HG02981 (cell line): ENCODE measurements around the gene PPP1R3D.
"Not testable (repeated sequence)": the region's sequence is repeated elsewhere in the genome, so short reads cannot be mapped to it uniquely, and the experiment has no call there.

Source experiments
- ATAC-seq: cut with Tn5 transposase; IDR thresholded peaks from one replicate; pipeline ENCODE4 v1.9.1; 2021; ENCODE audit warnings: mild to moderate bottlenecking, moderate library complexity; ENCODE audit not compliant: unreplicated experiment

The PPP1R3D gene

DNA sequence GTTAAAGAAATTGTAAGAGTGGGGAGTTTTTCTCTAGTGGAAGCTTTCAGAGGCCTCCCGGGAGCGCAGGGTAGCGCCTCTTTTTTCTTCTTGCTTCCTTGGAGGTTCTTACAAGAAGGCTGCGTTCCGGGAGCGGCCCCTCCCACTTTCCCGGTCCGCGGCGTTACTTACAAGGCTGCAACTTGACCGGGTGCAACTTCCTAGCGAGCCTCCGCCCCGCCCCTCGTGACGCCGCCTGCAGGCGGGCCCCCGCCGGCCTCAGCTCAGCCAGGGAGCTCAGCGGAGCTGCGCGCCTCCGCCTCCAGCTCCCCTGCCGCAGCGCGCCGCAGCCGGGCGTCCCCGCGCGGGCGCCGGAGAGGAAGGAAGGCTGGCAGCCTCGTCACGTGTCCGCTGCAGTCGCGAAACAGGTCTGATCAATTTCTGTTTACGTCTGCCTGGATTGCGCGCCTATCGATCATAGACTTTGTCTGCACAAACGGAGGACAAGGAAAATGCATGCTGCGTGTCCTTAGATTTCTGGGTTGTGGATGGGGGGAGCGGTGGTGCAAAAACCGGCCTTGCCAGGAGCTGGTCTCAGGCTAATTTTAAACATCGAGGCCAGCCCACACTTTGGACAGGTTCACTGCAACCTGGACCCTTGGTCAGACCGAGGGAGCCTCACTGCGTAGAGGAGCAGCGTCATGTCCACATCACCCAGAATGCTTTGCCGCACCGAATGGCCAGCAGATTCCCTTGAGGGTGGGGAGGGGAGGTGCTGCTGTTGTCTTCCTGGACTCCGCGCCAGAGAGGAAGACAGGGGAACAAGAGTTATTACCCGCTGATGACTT is at the start of gene PPP1R3D, which contains the start of gene FAM217B:
TSS of gene PPP1R3D (minus strand) at position 177 of the 827 bp plus-strand sequence. CDS start 374 bp downstream, outside the sequence.
TSS of gene FAM217B (plus strand) at position 261 of the 827 bp plus-strand sequence. CDS start 3,555 bp downstream, outside the sequence.
- peak; percentile 90 for ATAC-seq

- no peak for ATAC-seq
Observed at GRCh38 chr20:59988141-59988540, 48.0 kb upstream of the PPP1R3D start.

DNA sequence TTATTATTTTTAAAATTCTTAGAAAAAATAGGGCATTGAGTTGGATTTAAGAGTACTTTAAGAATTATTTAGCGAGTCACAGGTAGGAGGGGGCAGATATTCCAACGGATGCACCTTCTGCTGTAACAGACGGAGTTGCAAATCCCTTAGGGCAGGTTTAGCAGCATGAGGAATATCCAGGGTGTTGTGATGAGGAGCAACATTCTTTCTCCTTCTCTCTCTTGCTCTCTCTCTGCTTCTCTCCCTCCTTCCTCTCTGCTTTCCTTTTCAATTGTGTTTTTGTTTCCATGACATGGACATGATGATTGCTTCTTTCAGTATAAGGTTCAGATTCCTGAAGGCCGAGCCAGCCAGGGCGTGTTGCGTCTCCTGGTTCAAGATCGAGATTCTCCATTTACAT is 47.0 kb upstream of the PPP1R3D start:
- ATAC-seq = no peak

DNA sequence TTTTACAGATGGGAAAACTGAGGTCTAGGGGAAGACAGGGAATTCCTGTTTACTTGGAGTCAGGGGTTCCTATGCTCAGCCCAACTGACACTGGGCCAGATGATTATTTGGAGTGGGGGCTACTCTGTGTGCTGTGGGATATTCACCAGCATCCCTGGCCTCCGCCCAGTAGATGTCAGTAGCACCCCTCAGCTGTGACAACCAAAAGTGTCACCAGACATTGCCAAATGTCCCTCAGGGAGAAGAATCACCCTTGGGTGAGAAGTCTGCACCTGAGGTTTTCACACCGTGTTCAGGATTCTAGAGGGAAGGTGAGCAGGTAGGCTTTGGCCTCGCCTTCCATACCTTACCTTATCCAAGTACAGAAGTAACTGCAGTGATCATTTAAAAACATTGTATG is 45.8 kb upstream of the PPP1R3D start:
- ATAC-seq = no peak

DNA sequence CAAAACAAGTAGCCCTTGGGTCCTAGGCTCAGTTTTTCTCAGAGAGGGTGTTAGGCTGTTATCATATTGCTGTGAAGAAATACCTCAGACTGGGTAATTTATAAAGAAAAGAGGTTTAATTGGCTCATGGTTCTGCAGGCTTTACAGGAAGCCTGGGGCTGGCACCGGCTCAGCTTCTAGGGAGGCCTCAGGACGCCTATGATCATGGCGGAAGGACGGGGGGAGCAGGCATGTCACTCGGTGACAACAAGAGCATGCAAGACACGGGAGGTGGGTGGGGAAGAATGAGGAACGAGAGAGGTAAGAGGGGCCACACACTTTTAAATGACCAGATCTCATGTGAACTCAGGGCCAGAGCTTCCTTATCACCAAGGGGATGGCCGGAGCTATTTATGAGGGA is 45.1 kb upstream of the PPP1R3D start:
- ATAC-seq = no peak

GRCh38 chr20:59984541-59984940 is 44.4 kb upstream of the PPP1R3D start:
- no peak for ATAC-seq

DNA sequence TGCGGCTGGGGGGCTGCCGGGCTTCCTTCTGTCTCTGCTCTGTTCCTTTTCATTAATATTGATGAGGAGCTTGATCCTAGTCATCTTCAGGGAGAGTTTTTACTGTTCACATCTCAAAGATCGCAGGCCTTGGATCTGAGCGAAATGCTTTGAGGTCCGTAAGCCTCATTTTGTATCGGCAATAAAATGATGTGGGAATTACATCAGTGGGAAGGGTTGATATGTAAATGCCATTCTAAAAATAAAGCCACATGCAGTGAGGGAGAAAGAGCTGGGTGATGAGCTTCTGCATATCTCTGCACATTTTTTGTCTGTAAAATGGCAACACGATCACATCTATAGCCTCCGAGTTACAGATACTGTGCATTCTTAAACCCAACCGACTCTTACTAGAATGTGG is 43.0 kb upstream of the PPP1R3D start:
- ATAC-seq = no peak

DNA sequence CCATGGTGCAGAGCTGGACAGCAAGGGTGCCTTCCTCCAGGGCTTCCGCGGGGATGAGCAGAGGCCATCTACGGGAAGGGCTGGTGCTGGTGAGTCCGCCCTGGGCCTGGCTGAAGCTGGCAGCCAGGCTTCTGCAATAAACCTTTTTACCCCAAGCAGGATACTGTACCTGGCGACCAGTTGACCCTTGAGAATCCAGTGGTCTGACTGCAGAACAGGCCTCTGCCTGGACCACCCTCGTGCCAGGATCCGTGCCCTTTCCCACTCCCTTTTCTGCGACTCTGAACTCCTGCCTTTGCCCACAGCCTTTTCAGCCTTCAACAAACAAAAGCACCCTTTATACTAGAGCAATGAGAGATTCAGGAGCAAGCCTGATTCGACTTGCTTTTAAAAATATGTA is 37.0 kb upstream of the PPP1R3D start:
- ATAC-seq = no peak

GRCh38 chr20:59976156-59976782 is 36.2 kb upstream of the PPP1R3D start:
- ATAC-seq = no peak

- no peak for ATAC-seq
Observed at GRCh38 chr20:59972037-59972801, 32.1 kb upstream of the PPP1R3D start.

- no peak for ATAC-seq
Observed at GRCh38 chr20:59971428-59971827, 31.3 kb upstream of the PPP1R3D start.

DNA sequence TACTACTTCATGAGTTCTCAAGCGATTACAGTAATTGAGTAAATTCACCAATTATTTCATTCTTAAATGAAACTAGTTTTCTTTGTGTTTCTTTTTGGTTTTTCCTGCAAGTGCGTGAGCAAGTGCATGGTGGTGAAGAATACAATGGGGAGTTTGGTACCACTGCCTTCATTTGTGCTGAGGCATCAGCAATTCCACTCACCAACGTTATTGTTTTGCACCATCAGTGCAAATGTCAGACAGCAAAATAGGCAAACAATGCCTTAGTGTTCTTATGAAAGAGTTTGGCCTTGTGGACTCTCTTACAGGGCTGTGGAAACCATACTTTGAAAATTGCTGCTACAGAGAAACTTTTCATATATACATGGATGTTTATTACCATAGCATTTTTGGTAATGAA is 26.3 kb upstream of the PPP1R3D start:
- ATAC-seq = no peak

DNA sequence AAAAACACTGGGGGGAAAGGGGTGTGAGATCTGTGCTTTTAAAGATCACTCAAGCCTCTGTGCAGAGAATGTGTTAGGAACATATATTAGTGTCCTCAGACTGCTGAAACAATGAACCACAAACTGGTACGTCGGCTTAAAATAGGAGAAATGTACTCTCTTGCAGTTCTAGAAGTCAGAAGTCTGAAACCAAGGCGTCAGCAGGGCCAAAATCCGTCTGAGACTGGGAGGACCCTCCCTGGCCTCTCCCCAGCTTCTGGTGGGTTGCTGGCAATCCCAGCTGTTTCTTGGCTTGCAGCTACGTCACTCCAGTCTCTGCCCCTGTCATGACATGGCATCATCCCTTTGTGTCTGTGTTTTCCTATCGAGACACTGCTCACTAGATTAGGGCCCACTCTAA is 22.1 kb upstream of the PPP1R3D start:
- ATAC-seq = no peak

- ATAC-seq = no peak
Observed at GRCh38 chr20:59961423-59961822, 21.3 kb upstream of the PPP1R3D start.

GRCh38 chr20:59958626-59959025 is 18.5 kb upstream of the PPP1R3D start:
- no peak for ATAC-seq

DNA sequence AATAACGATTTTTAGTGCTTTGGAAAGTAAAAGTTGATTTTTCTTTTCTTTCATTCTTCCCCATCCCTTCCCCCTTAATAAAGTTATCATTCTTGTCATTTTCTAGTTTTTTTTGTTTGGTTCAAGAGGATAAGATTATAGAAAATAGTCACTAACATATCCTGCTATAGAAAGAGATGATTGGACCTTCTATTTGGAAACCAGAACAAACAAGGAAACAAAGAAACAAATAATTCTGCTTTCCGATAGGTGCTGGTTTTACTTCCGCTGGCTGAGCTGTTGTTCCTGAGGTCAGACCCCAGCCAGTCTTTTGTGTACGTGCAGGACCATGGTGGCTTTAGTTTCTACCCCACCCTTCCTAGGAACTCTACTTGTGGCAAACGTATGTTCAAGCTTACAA is 18.0 kb upstream of the PPP1R3D start, which contains the start of gene CDH26:
TSS of gene CDH26 (plus strand) at position 301 of the 400 bp plus-strand sequence. CDS start 304 bp downstream, outside the sequence.
- ATAC-seq = no peak

GRCh38 chr20:59957568-59957967 is 17.5 kb upstream of the PPP1R3D start:
- ATAC-seq = not testable (repeated sequence)

- no peak for ATAC-seq
Observed at GRCh38 chr20:59955131-59955796, 15.2 kb upstream of the PPP1R3D start.

DNA sequence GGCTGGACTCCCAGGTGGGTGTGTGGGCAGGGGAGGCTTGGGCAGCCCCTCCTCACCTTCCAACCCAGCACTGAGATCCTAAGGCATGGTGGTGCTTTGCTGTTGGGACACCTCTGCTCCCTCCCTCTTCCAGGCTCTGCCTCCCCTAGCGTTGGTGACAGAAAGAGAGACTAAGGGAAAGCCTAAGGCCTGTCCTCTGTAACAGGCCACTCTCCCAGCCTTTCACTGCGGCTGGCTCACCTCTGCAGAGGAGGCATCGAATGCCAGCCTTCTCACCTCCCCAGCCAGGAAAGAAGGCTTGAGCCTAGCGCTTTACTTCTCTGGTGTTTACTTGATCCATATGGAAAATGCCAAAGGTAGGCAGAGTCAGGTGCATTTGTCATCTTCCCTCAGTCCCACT is 14.6 kb upstream of the PPP1R3D start:
- ATAC-seq = no peak

DNA sequence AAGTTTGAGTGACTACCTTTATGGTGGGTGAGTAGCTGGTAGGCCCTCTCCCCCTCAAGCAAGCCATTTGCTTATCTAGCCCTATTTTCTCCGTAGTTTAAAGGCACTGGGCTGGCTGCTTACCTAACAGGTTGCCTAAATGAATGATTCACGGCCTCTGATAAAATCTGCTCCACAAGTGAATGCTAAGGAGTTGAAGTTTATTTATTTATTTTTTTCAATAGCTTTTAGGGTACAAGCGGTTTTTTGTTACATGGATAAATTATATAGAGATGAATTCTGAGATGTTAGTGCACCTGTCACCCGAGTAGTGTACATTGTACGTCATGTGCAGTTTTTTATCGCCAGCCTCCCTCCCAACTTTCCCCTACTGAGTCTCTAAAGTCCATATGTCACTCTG is 9.8 kb upstream of the PPP1R3D start:
- ATAC-seq = no peak
